Measurements from ENCODE around the gene OLFM1.

The OLFM1 gene

GRCh38 chr9:135049460-135049859, 38.0 kb upstream of the OLFM1 start:
- Histone ChIP-seq H3K36me3 (ENCODE audit: insufficient read depth, insufficient read length, low read length) (no peaks in the 10 kb centered on the region), H3K4me1 (ENCODE audit: insufficient read depth, insufficient read length) (no peaks in the 10 kb centered on the region), H3K4me3 (ENCODE audit: insufficient read length, low read depth) (no peak overlapping the region), H3K9ac (ENCODE audit: insufficient read length, low read depth) (no peak overlapping the region), H3K9me3 (ENCODE audit: insufficient read depth, low read length) (no peaks in the 10 kb centered on the region), H3K27me3 (ENCODE audit: insufficient read depth, insufficient read length) (no peaks in the 10 kb centered on the region)
- TF ChIP-seq SUZ12 (IDR thresholded peaks at IDR 0.05; ENCODE audit: extremely low read depth, insufficient read depth, insufficient read length): no peak
- TF ChIP-seq YY1 (IDR thresholded peaks at IDR 0.05; ENCODE audit: insufficient read depth, insufficient read length): no peak
- no peak for TF ChIP-seq ZNF274 (IDR thresholded peaks at IDR 0.05; ENCODE audit: low read depth, low read length)
- DNase-seq (ENCODE audit: low read depth, low spot score): no peak

- no peak overlapping the region for H3K4me3 ChIP-seq (ENCODE audit: insufficient read length, low read depth)
- no peak overlapping the region for H3K9ac ChIP-seq (ENCODE audit: insufficient read length, low read depth)
- no peaks in the 10 kb centered on the region for H3K9me3 ChIP-seq (ENCODE audit: insufficient read depth, low read length)
- no peaks in the 10 kb centered on the region for H3K4me1 ChIP-seq (ENCODE audit: insufficient read depth, insufficient read length)
- no peaks in the 10 kb centered on the region for H3K27me3 ChIP-seq (ENCODE audit: insufficient read depth, insufficient read length)
- no peaks in the 10 kb centered on the region for H3K36me3 ChIP-seq (ENCODE audit: insufficient read depth, insufficient read length, low read length)
- DNase-seq (ENCODE audit: low read depth, low spot score): no peak
- TF ChIP-seq ZNF274 (IDR thresholded peaks at IDR 0.05; ENCODE audit: low read depth, low read length) (no peak), SUZ12 (IDR thresholded peaks at IDR 0.05; ENCODE audit: extremely low read depth, insufficient read depth, insufficient read length) (no peak), YY1 (IDR thresholded peaks at IDR 0.05; ENCODE audit: insufficient read depth, insufficient read length) (no peak)
These were observed 37.1 kb upstream of the OLFM1 start for GRCh38 chr9:135050072-135050990.

GRCh38 chr9:135051316-135052038, 36.0 kb upstream of the OLFM1 start:
- Histone ChIP-seq H3K4me1 (ENCODE audit: insufficient read depth, insufficient read length) (no peaks in the 10 kb centered on the region), H3K9me3 (ENCODE audit: insufficient read depth, low read length) (no peaks in the 10 kb centered on the region), H3K9ac (ENCODE audit: insufficient read length, low read depth) (no peak overlapping the region), H3K36me3 (ENCODE audit: insufficient read depth, insufficient read length, low read length) (no peaks in the 10 kb centered on the region), H3K27me3 (ENCODE audit: insufficient read depth, insufficient read length) (no peaks in the 10 kb centered on the region), H3K4me3 (ENCODE audit: insufficient read length, low read depth) (no peak overlapping the region)
- no peak for DNase-seq (ENCODE audit: low read depth, low spot score)
- TF ChIP-seq ZNF274 (IDR thresholded peaks at IDR 0.05; ENCODE audit: low read depth, low read length) (no peak), YY1 (IDR thresholded peaks at IDR 0.05; ENCODE audit: insufficient read depth, insufficient read length) (no peak), SUZ12 (IDR thresholded peaks at IDR 0.05; ENCODE audit: extremely low read depth, insufficient read depth, insufficient read length) (no peak)

- Histone ChIP-seq H3K9ac (ENCODE audit: insufficient read length, low read depth) (no peak overlapping the region), H3K4me1 (ENCODE audit: insufficient read depth, insufficient read length) (no peaks in the 10 kb centered on the region), H3K9me3 (ENCODE audit: insufficient read depth, low read length) (no peaks in the 10 kb centered on the region), H3K4me3 (ENCODE audit: insufficient read length, low read depth) (no peak overlapping the region), H3K36me3 (ENCODE audit: insufficient read depth, insufficient read length, low read length) (no peaks in the 10 kb centered on the region), H3K27me3 (ENCODE audit: insufficient read depth, insufficient read length) (no peaks in the 10 kb centered on the region)
- no peak for DNase-seq (ENCODE audit: low read depth, low spot score)
- TF ChIP-seq ZNF274 (IDR thresholded peaks at IDR 0.05; ENCODE audit: low read depth, low read length): no peak
- no peak for TF ChIP-seq YY1 (IDR thresholded peaks at IDR 0.05; ENCODE audit: insufficient read depth, insufficient read length)
These were observed 34.3 kb upstream of the OLFM1 start for GRCh38 chr9:135053133-135053532.

GRCh38 chr9:135055181-135055580, 32.3 kb upstream of the OLFM1 start:
- Histone ChIP-seq H3K36me3 (ENCODE audit: insufficient read depth, insufficient read length, low read length) (no peaks in the 10 kb centered on the region), H3K4me3 (ENCODE audit: insufficient read length, low read depth) (no peak overlapping the region), H3K4me1 (ENCODE audit: insufficient read depth, insufficient read length) (no peaks in the 10 kb centered on the region), H3K9ac (ENCODE audit: insufficient read length, low read depth) (no peak overlapping the region), H3K9me3 (ENCODE audit: insufficient read depth, low read length) (no peaks in the 10 kb centered on the region), H3K27me3 (ENCODE audit: insufficient read depth, insufficient read length) (no peaks in the 10 kb centered on the region)
- no peak for TF ChIP-seq YY1 (IDR thresholded peaks at IDR 0.05; ENCODE audit: insufficient read depth, insufficient read length)
- TF ChIP-seq SUZ12 (IDR thresholded peaks at IDR 0.05; ENCODE audit: extremely low read depth, insufficient read depth, insufficient read length): no peak
- no peak for DNase-seq (ENCODE audit: low read depth, low spot score)

- Histone ChIP-seq H3K9me3 (ENCODE audit: insufficient read depth, low read length) (no peaks in the 10 kb centered on the region), H3K4me1 (ENCODE audit: insufficient read depth, insufficient read length) (no peaks in the 10 kb centered on the region), H3K36me3 (ENCODE audit: insufficient read depth, insufficient read length, low read length) (no peaks in the 10 kb centered on the region), H3K4me3 (ENCODE audit: insufficient read length, low read depth) (no peak overlapping the region), H3K27me3 (ENCODE audit: insufficient read depth, insufficient read length) (no peaks in the 10 kb centered on the region), H3K9ac (ENCODE audit: insufficient read length, low read depth) (no peak overlapping the region)
- no peak for DNase-seq (ENCODE audit: low read depth, low spot score)
- TF ChIP-seq YY1 (IDR thresholded peaks at IDR 0.05; ENCODE audit: insufficient read depth, insufficient read length) (no peak), ZNF274 (IDR thresholded peaks at IDR 0.05; ENCODE audit: low read depth, low read length) (no peak), SUZ12 (IDR thresholded peaks at IDR 0.05; ENCODE audit: extremely low read depth, insufficient read depth, insufficient read length) (no peak)
These were observed 30.9 kb upstream of the OLFM1 start for GRCh38 chr9:135056541-135056940.

GRCh38 chr9:135060461-135061116, 26.9 kb upstream of the OLFM1 start:
- Histone ChIP-seq H3K4me1 (ENCODE audit: insufficient read depth, insufficient read length) (no peaks in the 10 kb centered on the region), H3K36me3 (ENCODE audit: insufficient read depth, insufficient read length, low read length) (no peaks in the 10 kb centered on the region), H3K9ac (ENCODE audit: insufficient read length, low read depth) (no peak overlapping the region), H3K4me3 (ENCODE audit: insufficient read length, low read depth) (no peak overlapping the region), H3K9me3 (ENCODE audit: insufficient read depth, low read length) (peaks cover 31% of the 10 kb centered on the region), H3K27me3 (ENCODE audit: insufficient read depth, insufficient read length) (no peaks in the 10 kb centered on the region)
- no peak for TF ChIP-seq YY1 (IDR thresholded peaks at IDR 0.05; ENCODE audit: insufficient read depth, insufficient read length)
- TF ChIP-seq ZNF274 (IDR thresholded peaks at IDR 0.05; ENCODE audit: low read depth, low read length): no peak
- TF ChIP-seq SUZ12 (IDR thresholded peaks at IDR 0.05; ENCODE audit: extremely low read depth, insufficient read depth, insufficient read length): no peak
- no peak for DNase-seq (ENCODE audit: low read depth, low spot score)

Measured in NT2/D1 (cell line).